ENCODE data around the gene MTARC2.

DNA sequence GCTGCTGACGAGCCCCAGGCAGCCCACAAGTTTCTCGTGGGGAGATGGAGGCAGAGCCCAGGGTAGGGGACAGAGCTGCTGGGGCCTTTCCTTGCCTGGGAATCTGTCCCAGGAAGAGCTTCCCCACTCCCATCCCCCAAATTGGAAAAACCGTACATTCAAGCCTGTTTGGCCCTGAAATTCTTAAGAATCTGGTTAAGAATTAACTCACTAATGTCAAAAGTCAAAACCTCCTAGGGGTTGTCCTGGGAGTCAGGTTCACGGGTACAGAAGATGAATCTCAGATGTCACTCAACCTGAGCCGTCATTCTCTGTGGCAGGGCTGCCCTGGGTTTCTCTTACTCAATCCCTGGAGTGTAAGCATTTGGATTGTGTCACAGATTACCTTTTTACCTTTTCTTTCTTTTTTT is 49.5 kb upstream of the MTARC2 start:
- TF ChIP-seq, protein P1, sequence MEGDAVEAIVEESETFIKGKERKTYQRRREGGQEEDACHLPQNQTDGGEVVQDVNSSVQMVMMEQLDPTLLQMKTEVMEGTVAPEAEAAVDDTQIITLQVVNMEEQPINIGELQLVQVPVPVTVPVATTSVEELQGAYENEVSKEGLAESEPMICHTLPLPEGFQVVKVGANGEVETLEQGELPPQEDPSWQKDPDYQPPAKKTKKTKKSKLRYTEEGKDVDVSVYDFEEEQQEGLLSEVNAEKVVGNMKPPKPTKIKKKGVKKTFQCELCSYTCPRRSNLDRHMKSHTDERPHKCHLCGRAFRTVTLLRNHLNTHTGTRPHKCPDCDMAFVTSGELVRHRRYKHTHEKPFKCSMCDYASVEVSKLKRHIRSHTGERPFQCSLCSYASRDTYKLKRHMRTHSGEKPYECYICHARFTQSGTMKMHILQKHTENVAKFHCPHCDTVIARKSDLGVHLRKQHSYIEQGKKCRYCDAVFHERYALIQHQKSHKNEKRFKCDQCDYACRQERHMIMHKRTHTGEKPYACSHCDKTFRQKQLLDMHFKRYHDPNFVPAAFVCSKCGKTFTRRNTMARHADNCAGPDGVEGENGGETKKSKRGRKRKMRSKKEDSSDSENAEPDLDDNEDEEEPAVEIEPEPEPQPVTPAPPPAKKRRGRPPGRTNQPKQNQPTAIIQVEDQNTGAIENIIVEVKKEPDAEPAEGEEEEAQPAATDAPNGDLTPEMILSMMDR (IDR thresholded peaks at IDR 0.05), result no peak
- TF ChIP-seq EZH2 (IDR thresholded peaks at IDR 0.05; ENCODE audit: borderline replicate concordance, insufficient read depth, low read depth, low read length, poor library complexity, severe bottlenecking), result no peak

Data from B cell (primary cell).